GM18505 (cell line): ENCODE results near the gene KRTAP12-2.

Experiments
- ATAC-seq: cut with Tn5 transposase; IDR thresholded peaks from one replicate; pipeline ENCODE4 v1.9.1; 2021; ENCODE audit not compliant: unreplicated experiment
- POLR2A ChIP-seq: IDR thresholded peaks from 4 replicates; pipeline ENCODE4 v1.6.1; 2011; ENCODE audit warnings: borderline replicate concordance; ENCODE audit not compliant: insufficient read depth, insufficient read length; ENCODE audit errors: extremely low read depth

Gene KRTAP12-2

GRCh38 chr21:44706706-44707581, 40.2 kb upstream of the KRTAP12-2 start:
- TF ChIP-seq POLR2A = no peak
- no peak for ATAC-seq

- TF ChIP-seq POLR2A = no peak
- ATAC-seq = no peak
Measured at GRCh38 chr21:44706026-44706705, 39.4 kb upstream of the KRTAP12-2 start.

GRCh38 chr21:44704636-44705001, 37.9 kb upstream of the KRTAP12-2 start:
- TF ChIP-seq POLR2A = no peak
- no peak for ATAC-seq

GRCh38 chr21:44703731-44704635, 37.3 kb upstream of the KRTAP12-2 start:
- TF ChIP-seq POLR2A = no peak
- ATAC-seq = no peak

GRCh38 chr21:44702973-44703730, 36.4 kb upstream of the KRTAP12-2 start:
- ATAC-seq = no peak
- no peak for TF ChIP-seq POLR2A

GRCh38 chr21:44702111-44702972, 35.6 kb upstream of the KRTAP12-2 start:
- no peak for ATAC-seq
- no peak for TF ChIP-seq POLR2A

GRCh38 chr21:44701541-44701940, 34.8 kb upstream of the KRTAP12-2 start:
- no peak for ATAC-seq
- TF ChIP-seq POLR2A = no peak

GRCh38 chr21:44701023-44701400, 34.3 kb upstream of the KRTAP12-2 start:
- no peak for TF ChIP-seq POLR2A
- ATAC-seq = no peak

- TF ChIP-seq POLR2A = no peak
- no peak for ATAC-seq
Measured at GRCh38 chr21:44700101-44701022, 33.6 kb upstream of the KRTAP12-2 start.

- ATAC-seq = no peak
- TF ChIP-seq POLR2A = no peak
Measured at GRCh38 chr21:44699502-44700001, 32.8 kb upstream of the KRTAP12-2 start.
